ENCODE measurements around the gene OPRD1. TPM values are rescaled to one million over a fixed set of nuclear protein-coding genes. Genes with fewer than 3 reads are reported as not detected.
A peak's percentile ranks its signal among the peaks of the same experiment; 100 is the strongest.
"Not testable (repeated sequence)": the region's sequence is repeated elsewhere in the genome, so short reads cannot be mapped to it uniquely, and the experiment has no call there.

The OPRD1 gene
- total RNA-seq, 1 donor from 2014 or later = 0.72 TPM

- no peak for DNase-seq (ENCODE audit: low spot score)
Observed at GRCh38 chr1:28800324-28800723, 11.6 kb upstream of the OPRD1 start.

- no peak for DNase-seq (ENCODE audit: low spot score)
Observed at GRCh38 chr1:28801461-28801860, 10.5 kb upstream of the OPRD1 start.

GRCh38 chr1:28803051-28803450 lies 8.9 kb upstream of the OPRD1 start:
- DNase-seq (ENCODE audit: low spot score) = no peak

- DNase-seq (ENCODE audit: low spot score) = no peak
Observed at GRCh38 chr1:28803662-28804061, 8.3 kb upstream of the OPRD1 start.

- no peak for DNase-seq (ENCODE audit: low spot score)
Observed at GRCh38 chr1:28804071-28804470, 7.9 kb upstream of the OPRD1 start.

- DNase-seq (ENCODE audit: low spot score) = no peak
Observed at GRCh38 chr1:28807046-28807445, 4.9 kb upstream of the OPRD1 start.

GRCh38 chr1:28807986-28808385 lies 4.0 kb upstream of the OPRD1 start:
- DNase-seq (ENCODE audit: low spot score) = no peak

- no peak for DNase-seq (ENCODE audit: low spot score)
Observed at GRCh38 chr1:28811369-28811765, 603 bp upstream of the OPRD1 start.

- no peak for DNase-seq (ENCODE audit: low spot score)
Observed at GRCh38 chr1:28812669-28813468, 899 bp downstream of the OPRD1 start.

GRCh38 chr1:28813931-28814465 lies 2.0 kb downstream of the OPRD1 start:
- no peak for DNase-seq (ENCODE audit: low spot score)

- DNase-seq (ENCODE audit: low spot score) = no peak
Observed at GRCh38 chr1:28815533-28816185, 3.7 kb downstream of the OPRD1 start.

GRCh38 chr1:28817133-28817532 lies 5.2 kb downstream of the OPRD1 start:
- DNase-seq (ENCODE audit: low spot score) = no peak

GRCh38 chr1:28819020-28819419 lies 7.0 kb downstream of the OPRD1 start:
- no peak for DNase-seq (ENCODE audit: low spot score)

- peak; percentile 47 for DNase-seq (ENCODE audit: low spot score)
Observed at GRCh38 chr1:28822799-28823198, 10.8 kb downstream of the OPRD1 start.

- DNase-seq (ENCODE audit: low spot score) = not testable (repeated sequence)
Observed at GRCh38 chr1:28824061-28824460, 12.1 kb downstream of the OPRD1 start.

- DNase-seq (ENCODE audit: low spot score) = peak; percentile 34
Observed at GRCh38 chr1:28828227-28828858, 16.4 kb downstream of the OPRD1 start.

GRCh38 chr1:28830814-28831213 lies 18.8 kb downstream of the OPRD1 start:
- DNase-seq (ENCODE audit: low spot score) = no peak

- peak; percentile 37 for DNase-seq (ENCODE audit: low spot score)
Observed at GRCh38 chr1:28832966-28833365, 21.0 kb downstream of the OPRD1 start.

- DNase-seq (ENCODE audit: low spot score) = peak; percentile 86
Observed at GRCh38 chr1:28833381-28833780, 21.4 kb downstream of the OPRD1 start.

- DNase-seq (ENCODE audit: low spot score) = no peak
Observed at GRCh38 chr1:28835237-28835650, 23.3 kb downstream of the OPRD1 start.

- no peak for DNase-seq (ENCODE audit: low spot score)
Observed at GRCh38 chr1:28836421-28836956, 24.5 kb downstream of the OPRD1 start.

- no peak for DNase-seq (ENCODE audit: low spot score)
Observed at GRCh38 chr1:28840928-28841544, 29.1 kb downstream of the OPRD1 start.
